ENCODE data around the gene HMSD.

Gene HMSD

DNA sequence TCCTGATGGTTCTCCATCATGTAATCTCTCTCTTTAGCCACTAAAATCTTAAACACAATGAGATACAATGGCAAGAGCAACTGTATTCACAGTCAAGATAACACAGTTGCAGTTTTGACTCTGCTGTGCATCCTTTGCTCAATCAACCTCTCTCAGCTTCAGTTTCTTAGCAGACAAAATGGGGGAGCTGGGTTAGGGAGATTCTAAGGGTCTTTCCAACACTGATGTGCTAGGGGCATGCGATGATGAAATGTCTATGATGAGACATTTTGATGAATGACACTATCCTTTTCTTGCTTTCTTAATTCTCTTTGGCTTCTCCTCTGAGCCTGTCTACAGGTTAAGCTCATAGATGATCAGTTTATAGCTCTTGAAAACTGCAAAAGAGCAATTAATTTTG lies 40.2 kb upstream of the HMSD start:
- H3K4me2 ChIP-seq (ENCODE audit: low read length): no peak overlapping the region
- H3K9ac ChIP-seq (ENCODE audit: low read length): no peak overlapping the region
- no peaks in the 10 kb centered on the region; the same call in 1 of the 2 replicates for H3K27me3 ChIP-seq (ENCODE audit: insufficient read depth, low read length)
- no peak overlapping the region for H2AFZ ChIP-seq (ENCODE audit: low read length)
- TF ChIP-seq EZH2 (IDR thresholded peaks at IDR 0.05; ENCODE audit: borderline replicate concordance, low read length): no peak
- TF ChIP-seq, protein P1, sequence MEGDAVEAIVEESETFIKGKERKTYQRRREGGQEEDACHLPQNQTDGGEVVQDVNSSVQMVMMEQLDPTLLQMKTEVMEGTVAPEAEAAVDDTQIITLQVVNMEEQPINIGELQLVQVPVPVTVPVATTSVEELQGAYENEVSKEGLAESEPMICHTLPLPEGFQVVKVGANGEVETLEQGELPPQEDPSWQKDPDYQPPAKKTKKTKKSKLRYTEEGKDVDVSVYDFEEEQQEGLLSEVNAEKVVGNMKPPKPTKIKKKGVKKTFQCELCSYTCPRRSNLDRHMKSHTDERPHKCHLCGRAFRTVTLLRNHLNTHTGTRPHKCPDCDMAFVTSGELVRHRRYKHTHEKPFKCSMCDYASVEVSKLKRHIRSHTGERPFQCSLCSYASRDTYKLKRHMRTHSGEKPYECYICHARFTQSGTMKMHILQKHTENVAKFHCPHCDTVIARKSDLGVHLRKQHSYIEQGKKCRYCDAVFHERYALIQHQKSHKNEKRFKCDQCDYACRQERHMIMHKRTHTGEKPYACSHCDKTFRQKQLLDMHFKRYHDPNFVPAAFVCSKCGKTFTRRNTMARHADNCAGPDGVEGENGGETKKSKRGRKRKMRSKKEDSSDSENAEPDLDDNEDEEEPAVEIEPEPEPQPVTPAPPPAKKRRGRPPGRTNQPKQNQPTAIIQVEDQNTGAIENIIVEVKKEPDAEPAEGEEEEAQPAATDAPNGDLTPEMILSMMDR (IDR thresholded peaks at IDR 0.05; ENCODE audit: low read length): no peak
- no peak overlapping the region for H3K27ac ChIP-seq (ENCODE audit: low read depth, low read length, poor library complexity, severe bottlenecking)
- no peaks in the 10 kb centered on the region for H3K79me2 ChIP-seq (ENCODE audit: insufficient read depth, low read length)
- H3K9me3 ChIP-seq (ENCODE audit: low read length): no peaks in the 10 kb centered on the region
- no peaks in the 10 kb centered on the region for H4K20me1 ChIP-seq (ENCODE audit: insufficient read depth, low read length)
- no peaks in the 10 kb centered on the region for H3K4me1 ChIP-seq (ENCODE audit: insufficient read depth, low read length, severe bottlenecking)
- no peaks in the 10 kb centered on the region for H3F3A ChIP-seq (ENCODE audit: insufficient read depth, low read length)
- no peak overlapping the region for H3K4me3 ChIP-seq (ENCODE audit: low read depth, low read length, poor library complexity, severe bottlenecking)
- no peaks in the 10 kb centered on the region for H3K9me2 ChIP-seq (ENCODE audit: low read depth, low read length)
- H3K36me3 ChIP-seq (ENCODE audit: insufficient read depth, low read length): no peaks in the 10 kb centered on the region

DNA sequence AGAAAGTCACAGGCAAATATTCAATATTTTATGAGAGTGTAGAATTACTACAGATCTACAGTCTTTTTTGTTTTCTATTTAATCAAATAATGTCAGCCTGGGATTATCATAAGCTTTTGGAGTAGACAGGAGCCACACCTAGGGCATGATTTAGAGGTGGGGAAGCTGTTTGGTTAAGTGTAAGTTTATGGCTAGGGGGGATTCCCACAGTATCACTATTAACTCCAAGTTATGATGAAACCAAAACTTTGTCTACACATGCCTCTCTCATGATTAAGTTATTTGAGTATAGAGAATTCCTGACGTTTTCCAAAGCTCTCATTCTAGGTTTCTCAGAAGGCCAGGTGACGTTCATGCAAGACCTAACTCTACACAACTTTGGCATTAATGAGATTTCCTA lies 39.2 kb upstream of the HMSD start:
- Histone ChIP-seq H3K9ac (ENCODE audit: low read length) (no peak overlapping the region), H3K27ac (ENCODE audit: low read depth, low read length, poor library complexity, severe bottlenecking) (no peak overlapping the region), H4K20me1 (ENCODE audit: insufficient read depth, low read length) (no peaks in the 10 kb centered on the region), H3K4me3 (ENCODE audit: low read depth, low read length, poor library complexity, severe bottlenecking) (no peak overlapping the region), H2AFZ (ENCODE audit: low read length) (no peak overlapping the region), H3K36me3 (ENCODE audit: insufficient read depth, low read length) (no peaks in the 10 kb centered on the region), H3K9me2 (ENCODE audit: low read depth, low read length) (no peaks in the 10 kb centered on the region), H3K4me2 (ENCODE audit: low read length) (no peak overlapping the region), H3K9me3 (ENCODE audit: low read length) (no peaks in the 10 kb centered on the region), H3F3A (ENCODE audit: insufficient read depth, low read length) (no peaks in the 10 kb centered on the region), H3K27me3 (ENCODE audit: insufficient read depth, low read length) (no peaks in the 10 kb centered on the region; the same call in 1 of the 2 replicates), H3K4me1 (ENCODE audit: insufficient read depth, low read length, severe bottlenecking) (no peaks in the 10 kb centered on the region), H3K79me2 (ENCODE audit: insufficient read depth, low read length) (no peaks in the 10 kb centered on the region)
- TF ChIP-seq, protein P1 (IDR thresholded peaks at IDR 0.05; ENCODE audit: low read length): no peak
- no peak for TF ChIP-seq EZH2 (IDR thresholded peaks at IDR 0.05; ENCODE audit: borderline replicate concordance, low read length)

DNA sequence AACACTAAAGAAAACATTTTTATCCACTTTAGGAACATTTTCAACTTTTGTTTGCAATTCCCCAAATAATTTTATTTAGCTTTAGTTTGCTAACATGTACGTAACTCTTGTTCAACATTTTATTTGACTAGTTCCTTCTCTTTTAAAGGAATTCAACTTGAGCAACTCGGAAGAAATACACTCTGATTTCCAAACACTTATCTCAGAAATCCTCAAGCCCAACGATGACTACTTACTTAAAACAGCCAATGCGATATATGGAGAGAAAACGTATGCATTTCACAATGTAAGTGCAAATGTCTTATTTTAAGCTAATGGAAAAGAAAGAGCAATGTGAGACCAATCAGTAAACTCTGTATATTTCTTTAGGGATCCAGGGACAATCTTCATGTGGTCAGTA lies 31.3 kb upstream of the HMSD start:
- Histone ChIP-seq H3K27ac (ENCODE audit: low read depth, low read length, poor library complexity, severe bottlenecking) (no peak overlapping the region), H3K9me2 (ENCODE audit: low read depth, low read length) (no peaks in the 10 kb centered on the region), H4K20me1 (ENCODE audit: insufficient read depth, low read length) (no peaks in the 10 kb centered on the region), H3K4me3 (ENCODE audit: low read depth, low read length, poor library complexity, severe bottlenecking) (no peak overlapping the region), H3F3A (ENCODE audit: insufficient read depth, low read length) (no peaks in the 10 kb centered on the region), H3K4me1 (ENCODE audit: insufficient read depth, low read length, severe bottlenecking) (no peaks in the 10 kb centered on the region), H3K9me3 (ENCODE audit: low read length) (no peaks in the 10 kb centered on the region), H3K79me2 (ENCODE audit: insufficient read depth, low read length) (no peaks in the 10 kb centered on the region), H3K27me3 (ENCODE audit: insufficient read depth, low read length) (no peaks in the 10 kb centered on the region), H3K4me2 (ENCODE audit: low read length) (no peak overlapping the region), H2AFZ (ENCODE audit: low read length) (no peak overlapping the region), H3K9ac (ENCODE audit: low read length) (no peak overlapping the region), H3K36me3 (ENCODE audit: insufficient read depth, low read length) (no peaks in the 10 kb centered on the region)
- no peak for TF ChIP-seq EZH2 (IDR thresholded peaks at IDR 0.05; ENCODE audit: borderline replicate concordance, low read length)
- TF ChIP-seq, protein P1 (IDR thresholded peaks at IDR 0.05; ENCODE audit: low read length): no peak
